ENCODE data around the gene LGALS16.
"Not testable (repeated sequence)": the region's sequence is repeated elsewhere in the genome, so short reads cannot be mapped to it uniquely, and the experiment has no call there.

Gene LGALS16

DNA sequence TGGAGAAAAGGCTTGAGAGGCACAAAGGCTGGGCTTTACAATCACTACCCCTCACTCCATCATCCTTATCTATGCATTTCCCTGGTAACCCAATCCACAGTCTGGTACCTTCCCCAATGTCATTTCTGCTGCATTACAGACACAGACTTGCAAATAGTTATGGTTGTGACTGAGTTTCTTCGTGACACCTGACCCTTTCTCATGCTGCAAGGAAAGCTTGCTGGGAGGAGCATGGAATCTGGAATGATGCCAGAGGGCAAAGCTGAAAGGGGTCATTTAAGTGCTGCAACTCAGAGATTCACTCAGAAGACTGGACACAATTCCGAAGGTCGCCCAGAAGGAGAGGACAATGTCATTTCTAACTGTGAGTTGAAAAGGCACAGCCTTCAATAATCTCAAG, at the start of gene LGALS16:
LGALS16 (plus strand) TSS at position 301 of the 400 bp plus-strand sequence; CDS start at position 350, 49 bp downstream.
- no peak for DNase-seq

GRCh38 chr19:39607021-39607420, 48.7 kb upstream of the LGALS16 start:
- no peak for DNase-seq

GRCh38 chr19:39607561-39607960, 48.2 kb upstream of the LGALS16 start:
- no peak for DNase-seq

- no peak for DNase-seq
Measured at GRCh38 chr19:39613597-39613996, 42.1 kb upstream of the LGALS16 start.

DNA sequence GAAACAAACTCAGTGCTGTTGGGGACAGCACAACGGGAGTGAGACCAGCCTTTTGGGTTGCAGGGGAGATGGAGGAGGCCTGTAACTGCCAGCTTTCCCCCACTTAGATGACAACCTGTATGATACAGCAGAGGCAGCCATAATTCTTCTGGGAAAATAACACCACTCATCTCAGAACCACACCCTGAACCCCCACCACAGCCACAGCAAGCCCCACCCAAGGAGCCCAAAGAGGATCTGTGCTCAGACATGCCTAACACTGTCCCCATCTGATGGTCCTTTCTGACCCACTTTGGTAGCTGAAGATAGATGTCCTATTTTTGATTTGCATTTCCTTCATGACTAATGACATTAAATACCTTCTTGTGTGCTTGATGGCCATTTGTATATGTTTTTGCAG, 38.0 kb upstream of the LGALS16 start:
- DNase-seq, result peak; percentile 57 to 59

- no peak for DNase-seq
Measured at GRCh38 chr19:39623946-39624345, 31.8 kb upstream of the LGALS16 start.

GRCh38 chr19:39627631-39628030, 28.1 kb upstream of the LGALS16 start:
- peak; percentile 49 to 54 for DNase-seq

DNA sequence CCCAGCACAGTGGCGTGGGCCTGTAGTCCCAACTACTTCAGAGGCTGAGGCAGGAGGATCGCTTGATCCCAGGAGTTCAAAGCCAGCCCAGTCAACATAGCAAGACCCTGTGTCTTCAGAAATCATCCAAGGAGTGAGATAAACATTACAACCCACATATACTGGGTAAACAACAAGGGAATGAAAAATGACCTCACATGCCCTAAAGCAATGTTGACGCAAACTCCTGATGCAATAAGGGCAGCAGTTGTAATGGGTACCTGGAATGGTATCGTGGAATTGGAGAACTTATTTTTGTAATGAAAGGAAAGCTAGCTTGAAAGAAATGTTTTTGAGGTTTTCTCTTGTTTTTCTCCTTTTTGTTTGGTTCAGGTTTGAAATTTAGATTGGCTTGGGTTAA, 24.5 kb upstream of the LGALS16 start:
- no peak for DNase-seq

DNA sequence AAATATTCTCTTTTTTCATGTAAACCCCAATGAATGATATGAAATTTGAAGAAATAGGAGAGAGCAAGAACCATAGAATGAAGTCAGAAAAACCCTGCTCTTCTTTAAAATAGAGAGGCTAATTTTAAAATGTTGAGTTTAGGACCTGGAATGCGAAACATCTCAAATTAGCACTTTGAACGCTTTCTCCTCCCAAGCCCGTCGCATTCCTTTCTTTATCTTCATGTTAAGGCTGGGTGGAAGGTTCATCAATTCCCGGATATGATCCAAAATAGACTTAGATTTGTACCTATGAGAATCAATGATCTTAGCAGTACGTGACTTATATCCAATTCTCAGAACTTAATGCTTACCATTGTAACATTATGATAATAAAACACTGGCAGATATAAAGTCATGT, 24.1 kb upstream of the LGALS16 start:
- no peak for DNase-seq

- no peak for DNase-seq
Measured at GRCh38 chr19:39637891-39638290, 17.8 kb upstream of the LGALS16 start.

GRCh38 chr19:39641773-39642172, 13.9 kb upstream of the LGALS16 start:
- DNase-seq, result peak; percentile 13 to 21

- no peak for DNase-seq
Measured at GRCh38 chr19:39643591-39643990, 12.1 kb upstream of the LGALS16 start.

DNA sequence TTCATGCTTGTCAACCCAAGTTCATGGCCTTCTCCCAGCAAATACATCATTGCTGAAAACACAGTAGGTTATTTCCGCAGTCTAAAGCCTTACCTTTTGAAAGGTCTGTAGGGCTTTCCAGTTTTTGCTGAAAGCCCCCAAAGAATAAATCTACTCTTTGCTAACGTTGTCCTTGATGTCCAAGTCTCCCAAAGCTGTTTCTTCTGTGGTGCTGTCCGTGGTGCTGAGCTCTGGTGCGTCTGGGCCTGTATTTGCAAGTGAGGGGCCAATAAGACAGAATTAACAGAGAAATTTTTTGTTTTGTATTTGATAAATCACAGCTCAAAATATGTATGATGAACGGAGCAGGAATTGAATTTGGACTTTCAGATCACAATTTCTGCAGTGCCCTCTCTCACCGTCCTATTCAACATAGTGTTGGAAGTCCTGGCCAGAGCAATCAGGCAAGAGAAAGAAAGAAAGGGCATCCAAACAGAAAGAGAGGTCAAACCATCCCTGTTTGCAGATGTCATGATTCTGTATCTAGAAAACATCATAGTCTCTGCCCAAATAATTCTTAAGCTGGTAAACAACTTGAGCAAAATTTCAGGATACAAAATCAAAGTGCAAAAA, 9.8 kb upstream of the LGALS16 start:
- DNase-seq, result no peak

- no peak for DNase-seq
Measured at GRCh38 chr19:39647918-39648317, 7.8 kb upstream of the LGALS16 start.

DNA sequence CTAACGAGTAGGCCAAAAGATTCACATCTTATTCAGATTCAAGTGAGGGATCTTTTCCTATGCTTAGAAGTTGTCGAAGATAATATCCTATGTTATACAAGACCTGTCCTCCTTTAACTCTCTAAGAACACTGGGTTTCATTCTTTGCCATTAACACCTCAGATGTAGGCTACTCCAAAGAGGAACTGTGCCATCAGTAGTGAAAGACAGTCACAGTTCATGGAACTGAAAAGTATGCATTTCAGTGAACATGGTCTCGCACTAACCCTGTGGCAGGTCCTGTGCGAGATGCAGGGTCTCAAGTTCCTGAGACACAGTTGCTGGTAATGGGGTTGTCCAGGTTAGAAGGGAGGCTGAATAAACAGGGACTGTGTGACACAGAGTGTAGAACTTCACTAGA, 4.1 kb downstream of the LGALS16 start:
- no peak for DNase-seq

GRCh38 chr19:39660661-39661060, 4.9 kb downstream of the LGALS16 start:
- no peak for DNase-seq

GRCh38 chr19:39661565-39661964, 5.9 kb downstream of the LGALS16 start:
- no peak for DNase-seq

GRCh38 chr19:39669860-39670259, 14.1 kb downstream of the LGALS16 start:
- not testable (repeated sequence) for DNase-seq

- DNase-seq, result peak; percentile 28 to 67
Measured at GRCh38 chr19:39670998-39671397, 15.3 kb downstream of the LGALS16 start.

- DNase-seq, result peak; percentile 73 to 92
Measured at GRCh38 chr19:39671739-39672363, 16.1 kb downstream of the LGALS16 start.

DNA sequence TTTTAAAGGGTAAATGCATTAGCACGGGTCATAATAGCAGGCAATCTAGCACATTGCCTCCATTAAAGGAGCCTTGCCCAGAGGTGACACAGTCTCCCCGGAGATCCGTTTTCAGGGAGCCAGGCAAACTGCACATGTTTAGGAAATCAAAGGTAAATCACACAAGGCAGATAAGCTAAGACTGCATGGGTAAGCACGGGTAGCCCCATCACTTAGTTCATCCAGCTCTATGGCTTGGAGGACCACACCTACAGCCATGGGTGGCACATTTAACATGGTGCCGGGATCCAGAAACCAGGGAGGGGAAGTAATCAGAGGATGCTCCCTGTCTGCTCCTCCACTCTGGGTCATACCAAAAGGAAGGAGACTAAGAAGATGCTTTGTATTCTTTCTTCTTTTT, 16.8 kb downstream of the LGALS16 start:
- DNase-seq, result no peak

GRCh38 chr19:39673862-39674261, 18.1 kb downstream of the LGALS16 start:
- peak in 1 of 2 experiments; percentile 53 for DNase-seq

GRCh38 chr19:39676004-39676403, 20.3 kb downstream of the LGALS16 start:
- DNase-seq, result no peak

GRCh38 chr19:39677961-39678889, 22.5 kb downstream of the LGALS16 start:
- DNase-seq, result peak; percentile 25 to 77

Measured in NCI-H526 (cell line).